Right lobe of liver (tissue), 6 donors: ENCODE data around the gene PRMT7. TPM values are rescaled to one million over a fixed set of nuclear protein-coding genes. Genes with fewer than 3 reads are reported as not detected.
A peak's percentile ranks its signal among the peaks of the same experiment; 100 is the strongest.

Experiments
- ATAC-seq, 4 donors: fragments of 200-7000 bp; cut with Tn5 transposase; one replicate each; pipeline ENCODE4 v1.9.1; 2020; ENCODE audit warnings: mild to moderate bottlenecking in 4 of 4, moderate library complexity in 4 of 4
- DNase-seq, 3 donors: peaks; one replicate each; pipeline ENCODE4 v3.0.0-alpha.2; 2020
- H3K27ac ChIP-seq, 3 donors: fragments of 200-600 bp; one replicate each; pipeline ENCODE4 v1.8.0; 2022
- H3K27me3 ChIP-seq, 2 donors: fragments of 200-600 bp; one replicate each; pipeline ENCODE4 v1.8.0; 2022
- H3K36me3 ChIP-seq, 4 donors: fragments of 200-600 bp; sonication (generic) in 1 of 4; one replicate each; pipeline versions ENCODE4 v1.5.1 to v1.8.0; 2017 to 2022; ENCODE audit warnings: control low read depth in 1 of 4
- H3K4me1 ChIP-seq, 4 donors: fragments of 200-600 bp; sonication (generic) in 1 of 4; one replicate each; pipeline versions ENCODE4 v1.5.1 to v1.8.0; 2017 to 2022; ENCODE audit warnings: control low read depth in 1 of 4
- H3K4me3 ChIP-seq, 3 donors: fragments of 200-600 bp; one replicate each; pipeline ENCODE4 v1.8.0; 2022
- H3K9me3 ChIP-seq, 4 donors: fragments of 200-600 bp; sonication (generic) in 1 of 4; one replicate each; pipeline versions ENCODE4 v1.5.1 to v1.8.0; 2017 to 2022; ENCODE audit warnings: control low read depth in 1 of 4
- CTCF ChIP-seq, 4 donors: fragments of 200-600 bp in 3 of 4; fragments of 450-650 bp in 1 of 4; IDR thresholded peaks; one replicate each; pipeline versions ENCODE4 v1.5.1 to v1.8.0; 2016 to 2022; ENCODE audit warnings: antibody characterized with exemption in 4 of 4, mild to moderate bottlenecking in 2 of 4
- POLR2A ChIP-seq: fragments of 450-650 bp; IDR thresholded peaks from one replicate; pipeline ENCODE4 v1.6.1; 2017; ENCODE audit warnings: antibody characterized with exemption, mild to moderate bottlenecking
- WGBS: methylation state at CpG from one replicate; pipeline ENCODE4 v1.1.6; 2018; ENCODE audit warnings: low coverage, low lambda C conversion rate; ENCODE audit not compliant: insufficient coverage; ENCODE audit errors: missing lambda C conversion rate; 5-methylcytosine and 5-hydroxymethylcytosine counted together
- intact Hi-C, 2 donors: fragments of 100-400 bp; cut with DNase I; formaldehyde crosslinking; loops; one replicate each; pipeline versions ENCODE4 v1.11.2 to v1.14.1; 2022
- total RNA-seq, 6 experiments: library from RNA; depleted of rRNA in 2 of 6; stranded (reverse); fragments of >200 nt in 2 of 6; fragmentation: NEBNext Ultra II Directional in 3 of 6; extraction: Animal tissue kit (Norgen Biotek cat#: 25700) in 3 of 6; gene quantifications; one replicate each; pipeline versions ENCODE4 v1.1.0 to v1.2.4, GENCODE V29; 2016 to 2023
- donor health status: DM: no; HTN: yes; CAD: no.
- donor health status: DM: no; HTN: no; CAD: no.
- donor health status: DM: no; HTN: no; CAD: no.
- donor health status: DM: no; HTN: yes; CAD: no.
- donor health status: DM: no; HTN: yes; CAD: no.

The PRMT7 gene
- total RNA-seq, 6 experiments from 2014 or later = 13.1 to 28.3 (median 21.1) TPM

- DNase-seq = peak in 2 of 3 donors; percentile 81 to 84
- peak overlapping the region in 1 of 3 donors; percentile 5 for H3K4me3 ChIP-seq
- H3K9me3 ChIP-seq = no peaks in the 10 kb centered on the region
- 55% methylated on average over 2 of the region's 11 CpGs for WGBS
- peak overlapping the region in 1 of 3 donors; percentile 76 for H3K27ac ChIP-seq
- TF ChIP-seq POLR2A (no peak), CTCF (IDR thresholded peaks at IDR 0.05) (no peak)
- ATAC-seq = peak; percentile 38 to 81 (median 66)
- peaks cover 0 to 43% (median 2%) of the 10 kb centered on the region in 4 donors for H3K36me3 ChIP-seq
- peaks cover 0 to 21% (median 6%) of the 10 kb centered on the region in 4 donors for H3K4me1 ChIP-seq
- H3K27me3 ChIP-seq = no peaks in the 10 kb centered on the region
- intact Hi-C loops = no loop called here
These were observed 34.6 kb downstream of the PRMT7 start for GRCh38 chr16:68345351-68345810.

GRCh38 chr16:68345958-68346635 is 35.3 kb downstream of the PRMT7 start:
- 47% methylated on average over 6 of the region's 16 CpGs for WGBS
- intact Hi-C loops = no loop called here
- peak; percentile 92 to 96 (median 94) for ATAC-seq
- peaks cover 0 to 41% (median 0%) of the 10 kb centered on the region in 4 donors for H3K36me3 ChIP-seq
- no peaks in the 10 kb centered on the region for H3K27me3 ChIP-seq
- H3K4me1 ChIP-seq = peaks cover 0 to 21% (median 6%) of the 10 kb centered on the region in 4 donors
- H3K4me3 ChIP-seq = peak overlapping the region in 1 of 3 donors; percentile 19
- peak overlapping the region in 1 of 3 donors; percentile 76 for H3K27ac ChIP-seq
- peak; percentile 65 to 90 (median 90) for DNase-seq
- peak in 3 of 4 donors; percentile 29 to 49 (median 45) for TF ChIP-seq CTCF (IDR thresholded peaks at IDR 0.05)
- TF ChIP-seq POLR2A = no peak
- no peaks in the 10 kb centered on the region for H3K9me3 ChIP-seq

- intact Hi-C loops = no loop called here
- Histone ChIP-seq H3K4me1 (peaks cover 0 to 21% (median 6%) of the 10 kb centered on the region in 4 donors), H3K27ac (no peak overlapping the region), H3K9me3 (no peaks in the 10 kb centered on the region), H3K4me3 (no peak overlapping the region), H3K27me3 (no peaks in the 10 kb centered on the region), H3K36me3 (peaks cover 0 to 43% (median 3%) of the 10 kb centered on the region in 4 donors)
- DNase-seq = peak in 1 of 3 donors; percentile 5
- 86% methylated on average over 3 of the region's 12 CpGs for WGBS
- ATAC-seq = no peak
- TF ChIP-seq CTCF (IDR thresholded peaks at IDR 0.05) (no peak), POLR2A (no peak)
These were observed 36.2 kb downstream of the PRMT7 start for GRCh38 chr16:68346892-68347480.

GRCh38 chr16:68347605-68348004 is 36.8 kb downstream of the PRMT7 start:
- intact Hi-C loops = no loop called here
- Histone ChIP-seq H3K36me3 (peaks cover 0 to 44% (median 3%) of the 10 kb centered on the region in 4 donors), H3K9me3 (no peaks in the 10 kb centered on the region), H3K27me3 (no peaks in the 10 kb centered on the region), H3K4me1 (peaks cover 0 to 21% (median 6%) of the 10 kb centered on the region in 4 donors), H3K4me3 (no peak overlapping the region), H3K27ac (no peak overlapping the region)
- 87% methylated on average over 3 of the region's 4 CpGs for WGBS
- ATAC-seq (no peak), DNase-seq (peak in 1 of 3 donors; percentile 3)
- TF ChIP-seq CTCF (IDR thresholded peaks at IDR 0.05) (no peak), POLR2A (no peak)
